Spleen (tissue), 11 donors: ENCODE results near the gene SHC1. TPM values are rescaled to one million over a fixed set of nuclear protein-coding genes. Genes with fewer than 3 reads are reported as not detected.
A peak's percentile ranks its signal among the peaks of the same experiment; 100 is the strongest.

Experiments
- DNase-seq: peaks from one replicate; pipeline ENCODE4 v3.0.0-alpha.2; 2020
- H3K27ac ChIP-seq, 8 donors: fragments of 200-600 bp; sonication (generic) in 7 of 8; 1 replicate in 4 of 8; 2 replicates in 4 of 8; pipeline versions ENCODE4 v1.5.0 to v1.8.0; 2016 to 2021; ENCODE audit warnings: inconsistent platforms in 4 of 8, mild to moderate bottlenecking in 4 of 8, moderate library complexity in 1 of 8
- H3K27me3 ChIP-seq, 7 donors: fragments of 200-600 bp; sonication (generic) in 6 of 7; replicated peaks in 1 of 7; 1 replicate in 4 of 7; 2 replicates in 3 of 7; pipeline versions ENCODE4 v1.5.0 to v1.8.0; 2016 to 2021; ENCODE audit warnings: inconsistent platforms in 3 of 7, mild to moderate bottlenecking in 1 of 7
- H3K36me3 ChIP-seq, 6 donors: fragments of 200-600 bp; sonication (generic) in 5 of 6; 1 replicate in 4 of 6; 2 replicates in 2 of 6; pipeline versions ENCODE4 v1.5.0 to v1.8.0; 2016 to 2021; ENCODE audit warnings: inconsistent platforms in 2 of 6
- H3K4me1 ChIP-seq, 6 donors: fragments of 200-600 bp; sonication (generic) in 5 of 6; 1 replicate in 3 of 6; 2 replicates in 3 of 6; pipeline versions ENCODE4 v1.5.0 to v1.8.0; 2016 to 2021; ENCODE audit warnings: inconsistent platforms in 3 of 6
- H3K4me3 ChIP-seq, 8 donors: fragments of 200-600 bp; sonication (generic) in 7 of 8; 1 replicate in 4 of 8; 2 replicates in 4 of 8; pipeline versions ENCODE4 v1.5.0 to v1.8.0; 2016 to 2021; ENCODE audit warnings: inconsistent platforms in 4 of 8, mild to moderate bottlenecking in 4 of 8, moderate library complexity in 2 of 8
- H3K9me3 ChIP-seq, 8 donors: fragments of 200-600 bp; sonication (generic) in 7 of 8; 1 replicate in 4 of 8; 2 replicates in 4 of 8; pipeline versions ENCODE4 v1.5.0 to v1.8.0; 2016 to 2021; ENCODE audit warnings: inconsistent platforms in 4 of 8
- POLR2A ChIP-seq, 3 donors: fragments of 450-650 bp; IDR thresholded peaks; one replicate each; pipeline ENCODE4 v1.5.1; 2017; ENCODE audit warnings: antibody characterized with exemption in 3 of 3, mild to moderate bottlenecking in 1 of 3
- POLR2AphosphoS5 ChIP-seq, 3 donors: sonication (generic); formaldehyde crosslinking; IDR thresholded peaks; one replicate each; pipeline ENCODE4 v1.5.1; 2017; ENCODE audit warnings: antibody characterized with exemption in 3 of 3
- WGBS, 5 donors: extraction: QIAGEN DNeasy Blood & Tissue Kit in 3 of 5; methylation state at CpG; one replicate each; pipeline versions ENCODE4 v1.1.5 to v1.1.7; 2013 to 2018; 5-methylcytosine and 5-hydroxymethylcytosine counted together
- intact Hi-C: fragments of 100-400 bp; cut with DNase I; formaldehyde crosslinking; loops from one replicate; pipeline ENCODE4 v1.15.0; 2023; ENCODE audit warnings: low total_unique reads
- polyA plus RNA-seq, 3 donors: library from polyadenylated mRNA; stranded (reverse); fragments of 200-250 nt; gene quantifications; one replicate each; pipeline ENCODE4 v1.2.1, GENCODE V29; 2013
- total RNA-seq, 7 donors: library from RNA; depleted of rRNA in 3 of 7; stranded (reverse); fragments of >200 nt in 3 of 7; fragmentation: NEBNext Ultra II Directional in 4 of 7; extraction: Animal tissue kit (Norgen Biotek cat#: 25700) in 4 of 7; gene quantifications; one replicate each; pipeline versions ENCODE4 v1.1.0 to v1.2.1, GENCODE V29; 2016 to 2021
- TF ChIP-seq, protein P1 (sequence below), 11 experiments: fragments of 200-600 bp in 7 of 11; fragments of 450-650 bp in 4 of 11; sonication (generic) in 4 of 11; IDR thresholded peaks in 8 of 11; conservative IDR thresholded peaks in 3 of 11; 1 replicate in 7 of 11; 2 replicates in 4 of 11; pipeline versions ENCODE4 v1.4.0 to v1.8.0; 2016 to 2021; ENCODE audit warnings: antibody characterized with exemption in 11 of 11, inconsistent platforms in 4 of 11, mild to moderate bottlenecking in 1 of 11
- donor health status: healthy with polysubstance abuse.
- donor health status: DM: no; HTN: no; CAD: no; lungs with moderate emphysema.
- donor health status: DM: no; HTN: no; CAD: no.
- donor health status: Bipolar disorder and iron deficiency.
- donor health status: healthy.
- donor health status: DM: no; HTN: no; CAD: no.
- donor health status: DM: yes; HTN: yes; CAD: no.

SHC1 gene
- total and polyA plus RNA-seq, 10 donors: 36.8 to 133 (median 92.3) TPM

DNA sequence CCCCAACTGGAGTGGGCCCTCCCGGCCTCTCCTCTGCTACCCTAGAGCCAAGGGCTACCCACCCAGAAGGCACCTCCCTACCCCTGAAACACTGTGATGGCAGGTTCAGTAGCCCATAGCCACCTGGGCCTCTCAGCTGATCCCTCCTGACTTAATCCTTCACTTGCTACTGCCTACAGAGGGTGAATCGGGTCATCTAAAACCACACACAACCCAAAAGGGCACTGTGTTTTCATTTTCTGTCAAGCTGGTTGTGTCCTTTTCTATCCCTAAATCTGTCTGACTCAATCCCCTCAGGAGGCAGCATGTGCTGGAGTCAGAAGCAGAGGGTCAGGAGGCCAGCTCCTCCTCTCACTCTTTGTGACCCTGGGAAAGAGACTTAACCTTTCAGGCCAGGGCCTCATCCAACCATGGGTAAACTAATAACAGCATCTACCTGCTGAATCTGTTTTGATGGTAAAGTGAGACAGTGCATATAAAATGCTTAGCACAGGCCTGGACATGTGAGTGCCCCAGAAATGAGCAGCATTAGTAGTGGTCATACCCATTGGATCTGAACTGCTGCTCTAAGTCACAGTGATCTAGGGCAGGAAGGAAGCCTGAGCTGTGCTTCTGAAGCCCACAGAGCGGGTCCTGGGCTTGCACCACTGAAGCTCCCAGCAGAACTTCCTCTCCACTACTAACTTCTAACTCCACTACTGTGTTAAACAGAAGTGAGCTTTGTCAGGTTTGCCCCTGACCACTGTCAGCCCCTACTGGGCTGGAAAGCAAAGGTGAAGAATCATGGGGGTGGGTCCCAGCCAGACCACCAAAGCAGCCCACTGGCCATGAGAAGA, 45.0 kb downstream of the SHC1 start:
- 64 to 86% (median 74%) methylated on average over 2 to 3 of the region's 3 CpGs for WGBS, 5 donors
- Histone ChIP-seq H3K4me1 (peaks cover 0 to 17% (median 7%) of the 10 kb centered on the region in 6 donors), H3K4me3 (no peak overlapping the region), H3K27me3 (no peaks in the 10 kb centered on the region), H3K36me3 (peaks cover 0 to 100% (median 65%) of the 10 kb centered on the region in 6 donors), H3K27ac (peak overlapping the region in 5 of 8 donors; percentile 3 to 59 (median 26)), H3K9me3 (no peaks in the 10 kb centered on the region)
- intact Hi-C loops: no loop called here
- TF ChIP-seq POLR2AphosphoS5 (IDR thresholded peaks at IDR 0.05) (no peak), POLR2A (IDR thresholded peaks at IDR 0.05) (no peak)
- TF ChIP-seq, protein P1, sequence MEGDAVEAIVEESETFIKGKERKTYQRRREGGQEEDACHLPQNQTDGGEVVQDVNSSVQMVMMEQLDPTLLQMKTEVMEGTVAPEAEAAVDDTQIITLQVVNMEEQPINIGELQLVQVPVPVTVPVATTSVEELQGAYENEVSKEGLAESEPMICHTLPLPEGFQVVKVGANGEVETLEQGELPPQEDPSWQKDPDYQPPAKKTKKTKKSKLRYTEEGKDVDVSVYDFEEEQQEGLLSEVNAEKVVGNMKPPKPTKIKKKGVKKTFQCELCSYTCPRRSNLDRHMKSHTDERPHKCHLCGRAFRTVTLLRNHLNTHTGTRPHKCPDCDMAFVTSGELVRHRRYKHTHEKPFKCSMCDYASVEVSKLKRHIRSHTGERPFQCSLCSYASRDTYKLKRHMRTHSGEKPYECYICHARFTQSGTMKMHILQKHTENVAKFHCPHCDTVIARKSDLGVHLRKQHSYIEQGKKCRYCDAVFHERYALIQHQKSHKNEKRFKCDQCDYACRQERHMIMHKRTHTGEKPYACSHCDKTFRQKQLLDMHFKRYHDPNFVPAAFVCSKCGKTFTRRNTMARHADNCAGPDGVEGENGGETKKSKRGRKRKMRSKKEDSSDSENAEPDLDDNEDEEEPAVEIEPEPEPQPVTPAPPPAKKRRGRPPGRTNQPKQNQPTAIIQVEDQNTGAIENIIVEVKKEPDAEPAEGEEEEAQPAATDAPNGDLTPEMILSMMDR (IDR thresholded peaks at IDR 0.05 in 8 of 11, conservative IDR thresholded peaks at IDR 0.05 in 3 of 11): no peak
- DNase-seq: peak; percentile 62

DNA sequence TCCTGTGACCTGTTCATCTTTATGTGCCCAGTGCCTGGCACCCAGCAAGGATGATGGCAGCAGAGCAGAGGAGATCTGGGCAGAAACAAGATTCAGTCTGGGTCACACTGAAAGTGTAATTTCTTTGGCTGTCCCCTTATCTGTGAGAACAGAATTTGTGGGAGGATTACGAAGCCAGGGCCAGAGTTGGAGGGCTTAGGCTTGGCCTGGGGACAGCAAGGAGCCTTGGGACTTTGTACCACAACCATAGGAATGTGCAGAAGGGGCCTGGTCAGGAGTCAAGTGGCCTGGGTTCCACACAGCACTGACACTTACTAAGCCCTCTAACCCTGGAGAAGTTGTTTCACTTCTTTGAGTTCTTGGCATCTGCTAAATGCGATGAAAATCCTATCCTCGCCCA, 46.9 kb downstream of the SHC1 start:
- 93 to 99% (median 97%) methylated on average over 3 of the region's 3 CpGs for WGBS, 5 donors
- DNase-seq: no peak

DNA sequence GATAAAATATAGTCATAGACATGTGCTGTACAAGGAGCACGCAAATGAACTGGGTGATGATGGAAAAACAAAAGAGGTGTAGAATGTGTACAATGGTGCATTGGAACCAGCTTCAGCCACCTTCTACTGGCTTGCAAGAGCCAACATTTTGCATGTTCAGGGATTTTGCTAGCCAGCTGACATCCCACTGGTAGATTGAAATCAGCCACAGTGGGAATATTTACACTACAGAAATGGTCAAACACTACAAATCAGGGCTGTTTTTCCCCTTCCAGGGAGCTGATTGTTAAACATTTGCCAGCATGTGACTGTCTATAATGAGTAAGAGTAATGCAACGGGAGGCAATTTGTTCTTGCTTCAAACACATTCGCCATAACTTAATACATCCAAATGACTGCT, 57.3 kb downstream of the SHC1 start:
- Histone ChIP-seq H3K4me1 (no peaks in the 10 kb centered on the region), H3K4me3 (no peak overlapping the region), H3K27ac (no peak overlapping the region), H3K36me3 (peaks cover 0 to 19% (median 0%) of the 10 kb centered on the region in 6 donors), H3K27me3 (no peaks in the 10 kb centered on the region), H3K9me3 (peaks cover 0 to 9% (median 0%) of the 10 kb centered on the region in 8 donors)
- intact Hi-C loops: no loop called here
- TF ChIP-seq POLR2AphosphoS5 (IDR thresholded peaks at IDR 0.05) (no peak), POLR2A (IDR thresholded peaks at IDR 0.05) (no peak)
- TF ChIP-seq, protein P1 (IDR thresholded peaks at IDR 0.05 in 8 of 11, conservative IDR thresholded peaks at IDR 0.05 in 3 of 11): no peak
- DNase-seq: no peak
- WGBS, 5 donors: 93 to 97% (median 96%) methylated on average over 3 of the region's 3 CpGs

More for the DNA sequence above, 46.9 kb downstream of the SHC1 start:
- Histone ChIP-seq H3K9me3 (no peaks in the 10 kb centered on the region), H3K27ac (no peak overlapping the region), H3K27me3 (no peaks in the 10 kb centered on the region), H3K4me3 (no peak overlapping the region), H3K4me1 (peaks cover 0 to 17% (median 7%) of the 10 kb centered on the region in 6 donors), H3K36me3 (peaks cover 0 to 99% (median 59%) of the 10 kb centered on the region in 6 donors)
- TF ChIP-seq POLR2AphosphoS5 (IDR thresholded peaks at IDR 0.05) (no peak), POLR2A (IDR thresholded peaks at IDR 0.05) (no peak)
- TF ChIP-seq, protein P1 (IDR thresholded peaks at IDR 0.05 in 8 of 11, conservative IDR thresholded peaks at IDR 0.05 in 3 of 11): no peak
- intact Hi-C loops: no loop called here

DNA sequence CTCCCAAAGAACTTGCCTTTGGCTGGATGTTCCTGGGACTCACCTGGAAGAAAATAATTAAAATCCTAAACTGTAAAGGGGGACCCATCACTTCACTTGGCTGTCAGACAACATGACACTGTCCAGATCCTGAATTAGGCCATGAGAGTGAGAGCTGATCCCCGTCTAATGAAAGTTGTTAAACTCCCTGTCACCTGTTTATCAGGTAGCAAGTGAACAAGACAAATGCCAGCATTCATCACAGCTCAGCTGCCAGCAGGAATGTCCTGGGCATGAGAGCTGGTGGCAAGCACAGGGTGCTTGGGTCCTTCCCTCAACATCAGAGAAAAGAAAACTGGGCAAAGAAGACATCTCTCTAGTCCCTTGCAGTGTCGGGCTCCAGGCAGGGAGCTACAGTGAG, 57.8 kb downstream of the SHC1 start:
- H3K9me3 ChIP-seq: peaks cover 0 to 9% (median 0%) of the 10 kb centered on the region in 8 donors
- no peak overlapping the region for H3K4me3 ChIP-seq
- H3K36me3 ChIP-seq: peaks cover 0 to 14% (median 0%) of the 10 kb centered on the region in 6 donors
- DNase-seq: peak; percentile 18
- 94 to 98% (median 96%) methylated on average over 2 of the region's 2 CpGs for WGBS, 5 donors
- intact Hi-C loops: no loop called here
- TF ChIP-seq, protein P1 (IDR thresholded peaks at IDR 0.05 in 8 of 11, conservative IDR thresholded peaks at IDR 0.05 in 3 of 11): no peak
- H3K4me1 ChIP-seq: no peaks in the 10 kb centered on the region
- no peak overlapping the region for H3K27ac ChIP-seq
- H3K27me3 ChIP-seq: no peaks in the 10 kb centered on the region
